Thoracic aorta (tissue), 2 donors: ENCODE results near the gene RRP36. TPM values are rescaled to one million over a fixed set of nuclear protein-coding genes. Genes with fewer than 3 reads are reported as not detected.

Experiments
- ATAC-seq: fragments of 150-250 bp; one replicate; pipeline ENCODE4 v1.8.0; 2017; ENCODE audit warnings: low read depth; ENCODE audit not compliant: insufficient number of reproducible peaks, low FRiP score
- DNase-seq: peaks from one replicate; pipeline ENCODE4 v3.0.0-alpha.2; 2020; ENCODE audit warnings: low spot score
- H3K27ac ChIP-seq, 2 donors: fragments of 200-600 bp; sonication (generic); 1 replicate in 1 of 2; 2 replicates in 1 of 2; pipeline ENCODE4 v1.5.1; 2016; ENCODE audit warnings: mild to moderate bottlenecking in 2 of 2, moderate library complexity in 2 of 2
- H3K27me3 ChIP-seq: fragments of 200-600 bp; sonication (generic); replicated peaks from 2 replicates; pipeline ENCODE4 v1.6.0; 2016; ENCODE audit warnings: mild to moderate bottlenecking; ENCODE audit not compliant: insufficient read depth
- H3K36me3 ChIP-seq: fragments of 200-600 bp; sonication (generic); one replicate; pipeline ENCODE4 v1.5.1; 2016
- H3K4me1 ChIP-seq, 2 donors: fragments of 200-600 bp; sonication (generic); 1 replicate in 1 of 2; 2 replicates in 1 of 2; pipeline versions ENCODE4 v1.5.1 to v1.6.0; 2016; ENCODE audit warnings: low read depth in 2 of 2, mild to moderate bottlenecking in 1 of 2; ENCODE audit not compliant: control insufficient read depth in 1 of 2
- H3K4me3 ChIP-seq: fragments of 200-600 bp; sonication (generic); 2 replicates; pipeline ENCODE4 v1.5.1; 2016; ENCODE audit warnings: mild to moderate bottlenecking
- H3K9me3 ChIP-seq: fragments of 200-600 bp; sonication (generic); 2 replicates; pipeline ENCODE4 v1.5.1; 2016
- total RNA-seq, 2 donors: library from RNA; depleted of rRNA; stranded (reverse); fragments of >200 nt; gene quantifications; one replicate each; pipeline versions ENCODE4 v1.1.0 to v1.2.3, GENCODE V29; 2016
- TF ChIP-seq, protein P1 (sequence below): fragments of 200-600 bp; sonication (generic); IDR thresholded peaks from one replicate; pipeline ENCODE4 v1.5.1; 2019; ENCODE audit warnings: antibody characterized with exemption

RRP36 gene
- total RNA-seq, 2 donors from 2014 or later: 61.6 to 76.2 TPM

DNA sequence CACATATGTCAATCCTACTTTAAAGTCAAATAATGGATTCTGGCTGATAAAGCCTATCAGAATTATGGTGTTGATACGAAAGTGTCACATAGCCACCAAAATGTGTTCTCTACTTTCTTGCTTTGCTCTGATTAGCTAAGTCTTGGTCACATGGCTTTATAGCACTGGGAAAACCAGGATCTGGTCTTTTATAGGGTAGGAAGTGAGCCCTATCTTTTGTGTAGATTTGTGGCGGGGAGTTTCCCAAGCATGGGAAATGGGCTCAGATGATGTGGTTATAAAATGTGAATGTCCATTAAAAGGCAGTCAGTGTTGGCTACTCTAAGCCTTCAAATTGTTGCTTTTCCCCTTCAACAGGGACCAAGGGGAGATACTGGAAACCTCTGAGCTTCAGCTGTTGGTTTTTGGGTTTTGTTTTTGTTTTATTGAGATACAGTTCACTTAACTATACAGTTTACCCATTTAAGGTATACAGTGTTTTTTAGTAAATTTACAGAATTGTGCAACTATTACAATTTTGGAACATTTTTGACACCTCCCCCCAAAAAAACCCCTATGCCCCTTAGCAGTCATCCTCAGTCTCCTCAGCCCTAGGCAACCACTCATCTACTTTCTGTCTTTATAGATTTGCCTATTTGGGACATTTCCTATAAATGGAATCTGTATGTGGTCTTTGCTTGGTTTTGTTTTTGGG is 12.2 kb downstream of the RRP36 start:
- no peak overlapping the region for H3K4me3 ChIP-seq
- DNase-seq (no peak), ATAC-seq (no peak)
- no peak overlapping the region for H3K27ac ChIP-seq
- no peaks in the 10 kb centered on the region for H3K27me3 ChIP-seq
- peaks cover 41% of the 10 kb centered on the region for H3K36me3 ChIP-seq
- TF ChIP-seq, protein P1, sequence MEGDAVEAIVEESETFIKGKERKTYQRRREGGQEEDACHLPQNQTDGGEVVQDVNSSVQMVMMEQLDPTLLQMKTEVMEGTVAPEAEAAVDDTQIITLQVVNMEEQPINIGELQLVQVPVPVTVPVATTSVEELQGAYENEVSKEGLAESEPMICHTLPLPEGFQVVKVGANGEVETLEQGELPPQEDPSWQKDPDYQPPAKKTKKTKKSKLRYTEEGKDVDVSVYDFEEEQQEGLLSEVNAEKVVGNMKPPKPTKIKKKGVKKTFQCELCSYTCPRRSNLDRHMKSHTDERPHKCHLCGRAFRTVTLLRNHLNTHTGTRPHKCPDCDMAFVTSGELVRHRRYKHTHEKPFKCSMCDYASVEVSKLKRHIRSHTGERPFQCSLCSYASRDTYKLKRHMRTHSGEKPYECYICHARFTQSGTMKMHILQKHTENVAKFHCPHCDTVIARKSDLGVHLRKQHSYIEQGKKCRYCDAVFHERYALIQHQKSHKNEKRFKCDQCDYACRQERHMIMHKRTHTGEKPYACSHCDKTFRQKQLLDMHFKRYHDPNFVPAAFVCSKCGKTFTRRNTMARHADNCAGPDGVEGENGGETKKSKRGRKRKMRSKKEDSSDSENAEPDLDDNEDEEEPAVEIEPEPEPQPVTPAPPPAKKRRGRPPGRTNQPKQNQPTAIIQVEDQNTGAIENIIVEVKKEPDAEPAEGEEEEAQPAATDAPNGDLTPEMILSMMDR: no peak
- no peaks in the 10 kb centered on the region for H3K9me3 ChIP-seq
- no peaks in the 10 kb centered on the region for H3K4me1 ChIP-seq

DNA sequence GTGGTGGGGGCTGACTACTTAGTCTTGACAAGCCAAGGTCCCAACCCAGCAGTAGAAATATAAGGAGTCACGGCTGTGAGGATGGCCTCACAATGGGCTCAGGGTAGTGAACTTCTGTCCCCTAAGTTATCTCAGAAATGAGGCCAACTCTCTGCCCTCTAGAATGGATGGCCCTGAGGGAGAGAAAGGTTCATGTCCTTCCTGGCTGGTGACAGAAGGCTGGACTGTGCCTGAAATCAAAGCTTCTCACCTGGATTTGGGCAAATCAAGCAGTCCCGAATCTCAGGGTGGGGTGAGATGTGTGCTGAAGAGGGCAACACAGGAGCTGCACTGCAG is 12.7 kb downstream of the RRP36 start:
- DNase-seq (no peak), ATAC-seq (no peak)
- no peaks in the 10 kb centered on the region for H3K27me3 ChIP-seq
- no peak overlapping the region for H3K27ac ChIP-seq
- H3K9me3 ChIP-seq: no peaks in the 10 kb centered on the region
- no peak overlapping the region for H3K4me3 ChIP-seq
- TF ChIP-seq, protein P1: no peak
- peaks cover 41% of the 10 kb centered on the region for H3K36me3 ChIP-seq
- no peaks in the 10 kb centered on the region for H3K4me1 ChIP-seq

DNA sequence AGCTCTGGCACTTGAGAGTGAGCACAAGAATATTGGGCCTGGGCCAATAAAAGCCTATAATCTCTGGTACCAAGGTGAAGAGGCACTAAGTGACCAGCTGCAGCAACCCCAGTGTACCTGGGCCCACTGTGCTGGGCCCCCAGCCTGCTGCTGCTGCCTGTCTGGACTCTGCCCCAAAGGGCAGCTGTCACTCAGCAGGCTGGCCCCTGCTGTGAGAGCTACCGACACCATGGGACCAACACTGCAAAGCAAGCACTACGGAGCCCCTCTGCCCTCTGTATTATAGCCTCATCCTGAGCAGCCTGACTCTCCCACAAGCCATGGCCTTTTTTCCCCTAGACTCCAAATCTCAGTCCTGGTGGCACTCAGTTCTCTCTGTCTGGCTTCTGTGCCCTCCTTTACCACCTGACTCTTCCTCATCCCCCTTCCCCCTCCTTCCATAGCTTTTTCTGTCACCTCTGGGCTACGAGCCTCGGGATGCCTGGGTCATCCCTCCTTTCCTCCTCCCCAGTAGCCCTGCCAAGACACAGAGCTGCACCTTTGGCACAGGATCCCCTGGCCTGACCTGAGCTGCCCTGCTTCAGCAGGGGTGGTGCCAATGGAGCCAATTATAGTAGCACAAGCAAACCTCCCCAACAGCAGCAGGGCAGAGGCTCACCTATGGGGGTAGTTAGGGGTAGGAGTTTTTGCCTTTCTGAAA is 14.2 kb downstream of the RRP36 start:
- DNase-seq: no peak
- no peaks in the 10 kb centered on the region for H3K27me3 ChIP-seq
- peaks cover 31% of the 10 kb centered on the region for H3K36me3 ChIP-seq
- no peak overlapping the region for H3K27ac ChIP-seq
- H3K4me1 ChIP-seq: no peaks in the 10 kb centered on the region
- H3K4me3 ChIP-seq: no peak overlapping the region
- TF ChIP-seq, protein P1: no peak
- ATAC-seq: no peak
- H3K9me3 ChIP-seq: no peaks in the 10 kb centered on the region

DNA sequence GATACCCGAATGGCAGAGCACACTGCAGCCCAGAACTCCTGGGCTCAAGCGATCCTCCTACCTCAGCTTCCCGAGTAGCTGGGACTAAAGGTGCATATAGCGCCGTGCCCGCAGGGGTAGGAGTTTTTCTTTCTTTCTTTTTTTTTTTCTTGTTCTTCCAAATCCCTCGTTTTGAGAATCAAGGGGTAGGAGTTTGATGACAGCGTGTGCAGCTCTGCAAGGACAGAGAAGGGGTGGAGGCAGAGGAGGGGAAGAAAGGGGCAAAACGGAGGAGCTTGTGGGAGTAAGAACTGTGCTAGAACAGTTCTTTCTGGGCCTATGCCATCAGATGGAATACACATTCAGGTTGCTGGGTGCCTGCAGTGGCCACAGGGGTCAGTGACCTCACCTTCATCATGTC is 15.3 kb downstream of the RRP36 start:
- Histone ChIP-seq H3K9me3 (no peaks in the 10 kb centered on the region), H3K27me3 (no peaks in the 10 kb centered on the region), H3K4me3 (no peak overlapping the region), H3K27ac (no peak overlapping the region), H3K4me1 (no peaks in the 10 kb centered on the region), H3K36me3 (peaks cover 31% of the 10 kb centered on the region)
- TF ChIP-seq, protein P1: no peak
- ATAC-seq: no peak
- DNase-seq: no peak

DNA sequence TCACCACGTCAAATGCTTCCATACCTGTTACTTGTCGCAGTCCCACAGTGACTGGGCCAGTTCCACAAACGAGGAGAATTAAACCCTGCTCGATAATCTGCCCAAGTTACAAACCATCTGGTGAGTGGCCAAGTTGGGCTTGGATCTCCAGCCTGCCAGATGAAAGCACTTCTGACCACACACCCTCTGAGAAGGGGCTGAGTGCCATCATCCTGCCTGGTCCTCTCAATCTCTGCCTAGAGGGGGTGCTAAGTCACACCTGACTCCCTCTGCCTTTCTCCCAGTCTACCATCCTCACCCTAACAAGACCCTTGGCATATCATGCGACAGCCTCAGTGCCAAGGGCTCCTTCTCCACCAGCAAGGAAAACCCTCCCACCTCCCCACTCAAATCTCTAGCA is 15.8 kb downstream of the RRP36 start:
- Histone ChIP-seq H3K36me3 (peaks cover 31% of the 10 kb centered on the region), H3K27ac (no peak overlapping the region), H3K27me3 (no peaks in the 10 kb centered on the region), H3K9me3 (no peaks in the 10 kb centered on the region), H3K4me3 (no peak overlapping the region), H3K4me1 (no peaks in the 10 kb centered on the region)
- ATAC-seq (no peak), DNase-seq (no peak)
- TF ChIP-seq, protein P1: no peak
